Glomerular visceral epithelial cell (primary cell): Measurements from ENCODE around the gene LHPP.
A peak's percentile ranks its signal among the peaks of the same experiment; 100 is the strongest.

Experiments
- DNase-seq: peaks from one replicate; pipeline ENCODE4 v3.0.0-alpha.2; 2016; ENCODE audit errors: extremely low spot score

The LHPP gene

DNA sequence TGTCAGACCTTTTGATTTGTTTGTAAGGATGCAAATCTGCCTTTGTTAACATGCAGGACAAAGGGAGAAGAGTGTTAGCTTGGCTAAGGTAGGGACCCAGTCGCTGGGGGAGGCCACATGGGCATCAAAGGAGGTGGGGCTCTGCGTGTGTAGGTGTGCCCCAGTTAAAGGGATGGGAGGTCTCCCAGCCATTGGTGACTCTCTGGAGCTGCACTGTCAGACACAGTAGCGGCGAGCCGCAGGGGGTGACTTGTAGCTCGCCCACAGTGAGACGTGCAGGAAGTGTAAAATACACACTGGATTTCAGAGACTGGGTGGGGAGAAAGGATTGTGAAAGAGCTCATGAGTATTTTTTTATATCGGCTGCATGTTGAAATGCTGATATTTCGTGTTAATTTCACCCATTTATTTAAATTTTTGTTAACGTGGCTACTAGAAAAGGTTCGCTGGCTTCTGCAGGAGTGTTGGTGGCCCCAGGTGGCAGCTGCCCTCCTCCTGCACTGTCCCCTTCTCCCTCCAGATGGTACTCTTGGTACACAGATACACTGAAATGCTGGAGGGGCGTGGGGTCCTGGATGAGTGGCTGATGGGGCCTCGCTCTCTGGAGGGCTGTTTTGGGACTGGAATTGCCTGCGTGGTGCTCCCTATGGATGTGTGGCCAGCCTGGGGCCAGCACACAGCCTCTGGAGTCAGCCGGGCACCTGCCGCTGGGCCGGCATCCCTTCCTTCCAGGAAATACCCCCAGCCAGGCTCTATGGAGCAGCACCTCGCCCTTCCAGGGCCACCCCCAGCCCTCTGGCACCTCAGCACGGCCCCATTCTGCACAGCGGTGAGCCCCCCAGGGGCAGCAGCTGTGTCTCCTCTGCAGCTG lies 59.2 kb downstream of the LHPP start:
- DNase-seq = no peak

- DNase-seq = no peak
Measured at GRCh38 chr10:124521429-124521871, 59.8 kb downstream of the LHPP start.

- DNase-seq = no peak
Measured at GRCh38 chr10:124522131-124522932, 60.7 kb downstream of the LHPP start.

- no peak for DNase-seq
Measured at GRCh38 chr10:124522933-124523871, 61.6 kb downstream of the LHPP start.

DNA sequence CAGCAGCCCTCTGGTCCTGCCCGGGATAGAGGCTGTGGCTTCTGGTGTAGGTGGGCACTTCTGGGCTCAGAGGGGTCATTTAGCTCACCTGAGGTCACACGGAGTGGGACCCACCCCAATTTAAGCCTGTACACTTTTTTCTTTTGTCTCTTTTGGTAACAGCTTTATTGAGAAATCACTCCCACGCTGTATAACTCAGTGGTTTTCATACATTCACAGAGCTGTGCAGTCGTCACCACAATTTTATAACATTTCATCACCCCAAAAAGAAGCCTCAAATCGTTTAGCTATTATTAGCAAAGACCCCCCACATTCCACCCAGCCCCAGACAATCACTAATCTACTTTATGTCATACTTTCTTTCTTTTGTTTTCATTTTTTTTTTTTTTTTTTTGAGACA lies 62.3 kb downstream of the LHPP start:
- DNase-seq = no peak

DNA sequence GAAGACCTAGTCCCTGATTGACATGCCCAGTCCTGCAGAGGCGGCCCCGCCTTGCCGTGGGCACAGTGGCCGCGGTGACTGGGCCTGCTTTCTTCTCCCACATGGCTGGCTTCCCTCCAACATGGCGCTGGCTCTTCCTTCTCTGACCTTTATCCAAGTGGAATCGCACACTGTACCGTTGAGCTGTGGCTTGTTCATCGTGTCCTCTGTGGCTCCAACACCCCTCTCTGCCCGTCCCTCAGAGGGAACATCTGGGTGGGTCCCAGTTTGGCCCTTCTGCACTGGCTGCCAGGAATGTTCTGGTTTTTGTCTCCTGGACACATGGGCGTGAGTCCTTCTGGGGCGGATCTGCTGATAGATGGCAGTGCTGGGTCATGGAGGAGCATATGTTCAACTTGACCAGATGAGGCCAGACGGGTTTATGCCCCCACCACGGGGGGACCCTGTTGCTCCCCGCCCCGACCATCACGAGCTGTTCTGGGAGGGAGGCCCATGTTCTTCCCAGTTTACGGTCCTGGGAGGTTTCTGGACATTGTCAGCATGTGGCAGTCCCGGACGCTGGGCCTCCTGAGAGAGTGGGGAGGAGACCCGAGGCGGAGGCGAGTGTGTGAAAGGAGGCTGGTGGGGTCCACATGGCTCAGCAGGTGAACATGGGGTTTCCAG lies 63.5 kb downstream of the LHPP start:
- peak; percentile 8 for DNase-seq

DNA sequence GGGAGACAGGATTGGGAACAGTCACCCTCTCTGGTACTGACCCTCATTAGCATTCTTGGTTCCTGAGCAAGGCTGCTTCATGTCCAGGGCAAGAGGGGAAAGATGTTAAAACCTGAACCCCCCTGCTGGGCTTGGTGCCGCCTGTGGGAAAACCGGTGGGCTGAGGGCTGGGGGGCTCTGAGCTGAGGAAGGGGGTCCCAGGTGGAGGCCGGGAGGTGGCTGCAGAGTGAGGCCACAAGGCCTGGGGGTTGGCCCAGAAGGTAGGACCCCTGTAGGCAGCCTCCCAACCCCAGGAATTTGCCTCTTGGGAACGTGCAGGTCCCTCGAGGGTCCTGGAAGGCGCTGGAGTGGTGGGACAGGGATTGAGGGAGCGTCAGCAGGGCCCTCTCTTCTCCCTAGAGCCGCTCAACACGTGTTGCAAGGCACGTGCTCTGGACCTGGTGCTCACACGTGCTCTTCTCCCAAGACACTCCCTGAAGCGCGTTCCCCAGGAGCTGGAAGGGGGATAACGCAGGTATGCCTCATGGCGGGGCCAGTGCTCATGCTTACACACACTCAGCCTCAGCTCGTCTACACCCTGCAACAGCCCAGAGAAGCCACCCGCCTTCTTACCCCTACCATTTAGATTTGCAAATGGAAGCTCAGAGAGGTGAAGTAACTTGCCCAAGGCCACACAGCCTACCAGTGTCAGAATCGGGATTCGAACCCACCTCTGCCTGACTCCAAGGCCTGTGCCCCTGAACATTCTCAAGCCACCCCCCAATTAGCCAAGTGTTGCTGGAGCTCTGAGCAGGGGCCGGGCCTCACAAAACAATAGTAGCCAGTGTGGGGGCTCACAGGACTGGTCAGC lies 64.4 kb downstream of the LHPP start:
- no peak for DNase-seq

DNA sequence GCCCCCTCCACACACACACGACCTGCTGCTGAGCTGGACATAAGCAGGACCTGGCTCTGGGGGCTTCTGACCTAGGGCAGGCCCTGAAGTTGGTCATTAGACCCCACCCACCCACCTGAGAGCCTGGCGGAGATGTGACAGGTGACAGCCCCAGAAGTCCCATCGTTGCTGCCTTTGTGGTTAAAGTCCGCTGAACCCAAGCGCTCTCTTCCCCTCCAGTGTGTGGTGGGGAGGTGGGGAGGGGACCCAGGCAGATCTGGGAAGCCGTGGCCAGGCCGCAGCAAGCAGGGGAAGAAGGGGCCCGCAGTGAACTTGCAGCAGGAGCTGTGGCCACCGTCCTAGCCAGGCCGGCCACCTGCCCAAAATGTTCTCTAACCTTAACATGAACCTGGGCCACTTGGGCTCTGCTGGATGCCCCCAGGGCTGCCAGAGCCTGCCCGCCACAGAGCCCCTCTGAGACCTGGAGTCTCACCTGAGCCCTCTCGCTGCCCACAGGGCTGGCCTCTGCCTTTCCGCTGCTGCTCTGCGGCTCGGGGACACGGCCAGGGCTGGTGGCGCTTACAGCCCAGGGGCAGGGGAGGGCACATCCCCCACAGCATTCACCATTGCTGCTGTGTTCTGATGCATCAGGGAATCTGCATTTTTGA lies 65.1 kb downstream of the LHPP start:
- DNase-seq = no peak

- DNase-seq = no peak
Measured at GRCh38 chr10:124527874-124528395, 66.3 kb downstream of the LHPP start.

DNA sequence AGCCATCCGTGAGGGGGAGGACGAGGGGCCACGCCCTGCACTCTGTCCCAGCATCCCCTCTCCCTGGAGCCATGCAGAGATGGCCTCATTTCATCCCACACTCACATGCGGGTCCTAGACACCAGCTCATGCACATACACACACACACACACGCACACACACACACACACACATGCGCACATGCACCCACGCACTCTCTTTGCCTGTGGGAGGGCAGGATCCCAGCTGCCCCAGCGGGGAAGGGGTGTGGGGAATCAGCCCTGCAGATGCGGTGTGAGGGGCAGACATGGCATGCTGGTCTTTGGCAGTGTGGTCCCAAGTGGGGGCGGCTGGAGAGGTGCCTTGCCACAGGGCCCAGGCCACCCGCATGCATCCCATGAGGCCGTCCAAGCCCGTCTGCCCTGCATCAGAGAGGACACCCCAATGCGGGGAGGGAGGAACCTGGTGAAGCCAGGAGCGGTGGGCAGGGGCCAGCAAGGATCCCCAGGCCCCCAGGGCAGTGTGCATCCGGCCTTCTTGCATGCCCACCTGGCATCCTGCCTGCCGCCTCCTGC lies 68.1 kb downstream of the LHPP start:
- no peak for DNase-seq

DNA sequence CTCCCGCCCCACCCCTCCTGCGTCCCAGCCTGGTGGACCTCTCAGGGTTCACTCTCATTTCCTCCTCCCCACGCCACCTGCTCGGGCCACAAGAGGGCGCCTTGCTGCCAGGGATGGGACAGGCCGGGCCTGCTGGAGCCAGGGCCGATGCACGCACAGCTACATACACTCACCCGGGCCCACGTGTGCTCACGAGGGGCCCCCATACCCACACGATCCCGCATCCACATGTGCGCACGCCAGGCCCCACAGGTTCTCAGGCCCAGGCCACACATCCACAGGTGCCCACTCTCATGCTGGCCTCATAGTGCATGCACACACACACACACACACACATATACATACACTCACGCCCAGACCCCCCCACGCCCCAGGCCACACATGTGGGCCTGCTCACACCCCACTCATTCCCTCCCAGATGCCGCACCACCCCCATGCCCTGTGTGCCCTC lies 68.6 kb downstream of the LHPP start:
- DNase-seq = peak; percentile 80

GRCh38 chr10:124530816-124531215 lies 69.2 kb downstream of the LHPP start:
- DNase-seq = no peak

DNA sequence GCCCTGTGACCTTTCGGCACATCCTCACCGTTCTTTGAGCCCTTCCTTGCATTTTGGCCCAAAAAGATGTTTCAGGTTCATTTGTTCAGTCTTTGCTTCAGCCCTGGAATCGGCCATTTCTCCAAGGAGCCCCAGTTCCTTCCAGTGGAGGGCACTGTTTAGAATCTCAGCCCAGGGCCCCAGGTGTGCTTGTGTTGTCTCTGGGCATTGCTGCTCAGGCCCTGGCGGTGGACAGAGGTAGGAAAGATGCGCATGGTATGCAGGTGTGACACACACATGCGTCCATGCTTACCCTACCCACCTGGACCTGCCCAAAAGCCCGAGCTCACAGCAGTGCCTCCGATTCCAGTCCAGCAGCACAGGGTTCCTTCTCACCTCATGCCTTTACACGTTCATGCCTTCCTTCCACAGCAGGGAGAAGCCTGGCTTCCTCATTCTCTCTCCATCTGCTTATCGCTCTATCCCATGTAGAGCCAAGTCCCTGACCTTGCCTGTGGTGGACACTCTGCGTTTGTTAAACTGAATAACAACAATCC lies 70.6 kb downstream of the LHPP start:
- DNase-seq = peak; percentile 8

- no peak for DNase-seq
Measured at GRCh38 chr10:124532788-124533187, 71.2 kb downstream of the LHPP start.

DNA sequence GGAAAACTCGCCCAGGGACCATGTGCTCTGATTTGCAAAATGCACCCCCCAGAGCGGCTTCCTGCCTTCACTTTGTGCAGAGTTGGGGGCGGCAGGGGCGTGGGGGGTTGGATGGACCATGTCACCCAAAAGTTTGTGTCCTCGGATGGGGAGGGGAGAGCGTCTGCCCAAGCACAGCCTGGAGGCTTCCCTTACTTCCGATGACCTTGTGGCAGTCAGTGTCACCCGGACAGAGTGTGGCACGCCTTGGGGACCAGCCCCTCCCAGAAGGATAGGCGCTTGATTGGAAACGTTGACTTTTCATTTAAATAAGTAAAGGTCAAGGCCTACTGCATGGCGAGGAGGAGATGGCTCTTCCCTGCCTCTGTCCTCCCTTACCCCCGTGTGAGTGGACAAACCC lies 71.6 kb downstream of the LHPP start:
- no peak for DNase-seq

- DNase-seq = no peak
Measured at GRCh38 chr10:124534231-124534798, 72.7 kb downstream of the LHPP start.

- DNase-seq = no peak
Measured at GRCh38 chr10:124534826-124535601, 73.4 kb downstream of the LHPP start.
